ENCODE data around the gene KLHL17. TPM values are rescaled to one million over a fixed set of nuclear protein-coding genes. Genes with fewer than 3 reads are reported as not detected.
"Not testable (repeated sequence)": the region's sequence is repeated elsewhere in the genome, so short reads cannot be mapped to it uniquely, and the experiment has no call there.

The KLHL17 gene
- total RNA-seq, 1 experiment from 2014 or later: 41.4 TPM

DNA sequence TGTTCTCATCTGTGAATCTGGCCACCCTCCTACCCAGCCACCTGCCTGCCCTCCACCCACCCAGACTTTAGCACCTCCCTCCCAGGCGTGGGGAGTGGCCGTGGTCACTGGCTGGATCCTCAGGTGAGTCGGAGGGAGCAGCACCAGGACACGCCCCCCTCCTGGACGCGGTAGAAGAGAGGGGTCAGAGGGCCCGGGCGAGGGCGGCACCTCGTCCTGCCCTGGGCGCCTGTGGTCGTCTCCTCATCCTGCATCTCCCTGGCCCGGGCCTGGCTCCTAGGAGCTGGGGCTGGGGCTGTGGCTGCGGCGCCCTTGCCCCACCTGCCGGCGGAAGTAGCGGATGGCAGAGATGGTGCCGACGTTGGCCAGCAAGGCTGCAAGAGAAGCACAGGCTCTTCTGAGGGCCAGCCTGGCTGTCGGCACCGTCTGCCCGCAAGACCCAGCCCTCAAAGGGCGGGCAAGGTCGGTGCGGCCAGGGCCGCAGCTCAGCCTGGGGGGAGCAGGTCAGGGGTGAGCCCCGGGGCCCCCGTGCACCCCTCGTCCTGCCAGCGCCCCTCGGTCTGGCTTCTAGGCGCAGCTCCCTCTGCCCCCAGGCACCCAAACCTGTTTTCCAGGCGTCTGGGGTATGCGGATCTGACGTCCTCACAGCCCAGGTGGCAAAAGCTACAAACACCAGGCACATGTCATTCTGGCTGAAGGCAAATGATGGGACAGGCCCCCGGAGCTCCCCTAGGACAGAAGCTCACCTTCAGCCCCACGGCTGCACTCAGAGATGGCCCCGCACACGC, 15.7 kb downstream of the KLHL17 start:
- peaks cover 46% of the 10 kb centered on the region for H3K27me3 Mint-ChIP-seq (ENCODE audit: low read depth)

GRCh38 chr1:976791-977190, 16.4 kb downstream of the KLHL17 start:
- not testable (repeated sequence) for H2BK5ac ChIP-seq (ENCODE audit: insufficient read length, low read length); H4K91ac ChIP-seq (ENCODE audit: insufficient read length, low read depth, low read length); H2BK12ac ChIP-seq (ENCODE audit: insufficient read length, low read depth, low read length); H2BK120ac ChIP-seq (ENCODE audit: low read depth, low read length, poor library complexity, severe bottlenecking); H3K18ac ChIP-seq (ENCODE audit: insufficient read length, low read depth, low read length); H3K36me3 Mint-ChIP-seq (ENCODE audit: insufficient read depth in 1 of 3, low read depth in 3 of 3); H3K4me1 Mint-ChIP-seq; H2AFZ ChIP-seq (ENCODE audit: low read length); H4K5ac ChIP-seq (ENCODE audit: insufficient read length, low read depth, low read length); H3K23me2 ChIP-seq (ENCODE audit: insufficient read length, low read depth, low read length, poor library complexity, severe bottlenecking); H3K4me2 ChIP-seq (ENCODE audit: insufficient read depth, insufficient read length, low read length); H2BK20ac ChIP-seq (ENCODE audit: low read depth, low read length, poor library complexity, severe bottlenecking); H3K9ac ChIP-seq (ENCODE audit: extremely low read depth, insufficient read length, low read length); H3K4ac ChIP-seq (ENCODE audit: low read depth, low read length); H3K27ac ChIP-seq (ENCODE audit: insufficient read length, low read depth, low read length); H3K56ac ChIP-seq (ENCODE audit: insufficient read length, low read depth, low read length); H3K4me3 Mint-ChIP-seq; H3K79me1 ChIP-seq (ENCODE audit: insufficient read depth, low read depth, low read length, poor library complexity, severe bottlenecking); H3T11ph ChIP-seq (ENCODE audit: low read length); H4K20me1 ChIP-seq (ENCODE audit: control insufficient read depth, insufficient read depth, insufficient read length); H3K23ac ChIP-seq (ENCODE audit: insufficient read length, low read depth, low read length); H4K8ac ChIP-seq (replicated peaks; ENCODE audit: insufficient read length, low read depth, low read length); H3K9me3 Mint-ChIP-seq; H2BK15ac ChIP-seq (ENCODE audit: low read depth, low read length); H2AK5ac ChIP-seq (ENCODE audit: insufficient read length, low read length); H3K27me3 ChIP-seq (ENCODE audit: insufficient read depth, low read length); H3K4me1 ChIP-seq (ENCODE audit: insufficient read depth, low read length); H3K9me3 ChIP-seq (ENCODE audit: control insufficient read depth, low read depth, low read length); DNase-seq; H3K14ac ChIP-seq (ENCODE audit: insufficient read depth, low read length); H3K79me2 ChIP-seq (ENCODE audit: insufficient read depth, low read length); H3K27ac Mint-ChIP-seq
- peaks cover 48% of the 10 kb centered on the region for H3K27me3 Mint-ChIP-seq (ENCODE audit: low read depth)
- no CpG with 5 or more reads among the region's 39 CpGs for WGBS (ENCODE audit: extremely low coverage, insufficient read length, low lambda C conversion rate)

More for the DNA sequence above, 15.7 kb downstream of the KLHL17 start:
- peak overlapping the region; percentile 6 for H3K4me2 ChIP-seq (ENCODE audit: insufficient read depth, insufficient read length, low read length)
- no peak overlapping the region for H2BK20ac ChIP-seq (ENCODE audit: low read depth, low read length, poor library complexity, severe bottlenecking)
- WGBS (ENCODE audit: extremely low coverage, insufficient read length, low lambda C conversion rate): no CpG with 5 or more reads among the region's 40 CpGs
- H2AFZ ChIP-seq (ENCODE audit: low read length): no peak overlapping the region
- H4K91ac ChIP-seq (ENCODE audit: insufficient read length, low read depth, low read length): no peak overlapping the region
- H3K18ac ChIP-seq (ENCODE audit: insufficient read length, low read depth, low read length): no peak overlapping the region
- no peaks in the 10 kb centered on the region for H4K20me1 ChIP-seq (ENCODE audit: control insufficient read depth, insufficient read depth, insufficient read length)
- no peak overlapping the region for H3K23ac ChIP-seq (ENCODE audit: insufficient read length, low read depth, low read length)
- no peak overlapping the region for H3K56ac ChIP-seq (ENCODE audit: insufficient read length, low read depth, low read length)
- no peaks in the 10 kb centered on the region for H3K4me1 ChIP-seq (ENCODE audit: insufficient read depth, low read length)
- peak; percentile 93 for DNase-seq
- no peaks in the 10 kb centered on the region for H3K79me2 ChIP-seq (ENCODE audit: insufficient read depth, low read length)
- no peak overlapping the region for H4K5ac ChIP-seq (ENCODE audit: insufficient read length, low read depth, low read length)
- H3K4me3 Mint-ChIP-seq: peak overlapping the region in 1 of 2 experiments; percentile 26; a peak in 2 of 5 replicates
- no peaks in the 10 kb centered on the region for H3K79me1 ChIP-seq (ENCODE audit: insufficient read depth, low read depth, low read length, poor library complexity, severe bottlenecking)
- H3K27ac Mint-ChIP-seq: no peak overlapping the region
- H2BK5ac ChIP-seq (ENCODE audit: insufficient read length, low read length): no peak overlapping the region
- H3K27ac ChIP-seq (ENCODE audit: insufficient read length, low read depth, low read length): no peak overlapping the region
- no peak overlapping the region for H3T11ph ChIP-seq (ENCODE audit: low read length)
- no peak overlapping the region for H2AK5ac ChIP-seq (ENCODE audit: insufficient read length, low read length)
- no peaks in the 10 kb centered on the region; the same call in 1 of the 2 replicates for H3K27me3 ChIP-seq (ENCODE audit: insufficient read depth, low read length)
- H3K4me1 Mint-ChIP-seq: peaks cover 5 to 9% of the 10 kb centered on the region in 2 experiments; a peak in 3 of 4 replicates
- no peak overlapping the region for H2BK12ac ChIP-seq (ENCODE audit: insufficient read length, low read depth, low read length)
- peaks cover 4 to 6% of the 10 kb centered on the region in 2 experiments for H3K9me3 Mint-ChIP-seq
- H3K9ac ChIP-seq (ENCODE audit: extremely low read depth, insufficient read length, low read length): no peak overlapping the region
- no peaks in the 10 kb centered on the region for H3K23me2 ChIP-seq (ENCODE audit: insufficient read length, low read depth, low read length, poor library complexity, severe bottlenecking)
- H3K36me3 Mint-ChIP-seq (ENCODE audit: insufficient read depth in 1 of 3, low read depth in 3 of 3): peaks cover 0 to 6% (median 4%) of the 10 kb centered on the region in 3 experiments; a peak in 4 of 7 replicates
- no peak overlapping the region for H4K8ac ChIP-seq (replicated peaks; ENCODE audit: insufficient read length, low read depth, low read length)
- H3K9me3 ChIP-seq (ENCODE audit: control insufficient read depth, low read depth, low read length): no peaks in the 10 kb centered on the region
- H3K4ac ChIP-seq (ENCODE audit: low read depth, low read length): no peak overlapping the region
- H2BK15ac ChIP-seq (ENCODE audit: low read depth, low read length): no peak overlapping the region
- TF ChIP-seq, protein P1, sequence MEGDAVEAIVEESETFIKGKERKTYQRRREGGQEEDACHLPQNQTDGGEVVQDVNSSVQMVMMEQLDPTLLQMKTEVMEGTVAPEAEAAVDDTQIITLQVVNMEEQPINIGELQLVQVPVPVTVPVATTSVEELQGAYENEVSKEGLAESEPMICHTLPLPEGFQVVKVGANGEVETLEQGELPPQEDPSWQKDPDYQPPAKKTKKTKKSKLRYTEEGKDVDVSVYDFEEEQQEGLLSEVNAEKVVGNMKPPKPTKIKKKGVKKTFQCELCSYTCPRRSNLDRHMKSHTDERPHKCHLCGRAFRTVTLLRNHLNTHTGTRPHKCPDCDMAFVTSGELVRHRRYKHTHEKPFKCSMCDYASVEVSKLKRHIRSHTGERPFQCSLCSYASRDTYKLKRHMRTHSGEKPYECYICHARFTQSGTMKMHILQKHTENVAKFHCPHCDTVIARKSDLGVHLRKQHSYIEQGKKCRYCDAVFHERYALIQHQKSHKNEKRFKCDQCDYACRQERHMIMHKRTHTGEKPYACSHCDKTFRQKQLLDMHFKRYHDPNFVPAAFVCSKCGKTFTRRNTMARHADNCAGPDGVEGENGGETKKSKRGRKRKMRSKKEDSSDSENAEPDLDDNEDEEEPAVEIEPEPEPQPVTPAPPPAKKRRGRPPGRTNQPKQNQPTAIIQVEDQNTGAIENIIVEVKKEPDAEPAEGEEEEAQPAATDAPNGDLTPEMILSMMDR (conservative IDR thresholded peaks at IDR 0.05): peak; percentile 78
- no peak overlapping the region for H3K14ac ChIP-seq (ENCODE audit: insufficient read depth, low read length)
- no peak overlapping the region for H2BK120ac ChIP-seq (ENCODE audit: low read depth, low read length, poor library complexity, severe bottlenecking)

All from H9 (cell line).